Embryonic facial prominence (tissue), 1 donor: ENCODE results near the gene CDH23.

Experiments used
- DNase-seq: peaks from one replicate; pipeline ENCODE4 v3.0.0-alpha.2; 2016; ENCODE audit errors: extremely low spot score

Gene CDH23

GRCh38 chr10:71799112-71799511 is 402.4 kb downstream of the CDH23 start:
- DNase-seq: no peak

GRCh38 chr10:71799608-71800453 is 403.1 kb downstream of the CDH23 start:
- DNase-seq: no peak

- DNase-seq: no peak
These were observed 404.6 kb downstream of the CDH23 start for GRCh38 chr10:71801361-71801760.

GRCh38 chr10:71802235-71802634 is 405.5 kb downstream of the CDH23 start:
- DNase-seq: no peak

GRCh38 chr10:71802715-71803488 is 406.2 kb downstream of the CDH23 start:
- no peak for DNase-seq

- no peak for DNase-seq
These were observed 407.4 kb downstream of the CDH23 start for GRCh38 chr10:71804077-71804476.

- DNase-seq: no peak
These were observed 409.3 kb downstream of the CDH23 start for GRCh38 chr10:71805776-71806703.

- DNase-seq: no peak
These were observed 410.2 kb downstream of the CDH23 start for GRCh38 chr10:71806704-71807556.

- DNase-seq: no peak
These were observed 411.1 kb downstream of the CDH23 start for GRCh38 chr10:71807557-71808510.

- DNase-seq: no peak
These were observed 412.9 kb downstream of the CDH23 start for GRCh38 chr10:71809628-71810027.

GRCh38 chr10:71810048-71810750 is 413.5 kb downstream of the CDH23 start:
- no peak for DNase-seq

GRCh38 chr10:71811351-71811750 is 414.6 kb downstream of the CDH23 start:
- no peak for DNase-seq

- DNase-seq: no peak
These were observed 415.5 kb downstream of the CDH23 start for GRCh38 chr10:71812016-71812912.

GRCh38 chr10:71812913-71813590 is 416.3 kb downstream of the CDH23 start:
- DNase-seq: no peak

GRCh38 chr10:71814922-71815411 is 418.2 kb downstream of the CDH23 start:
- DNase-seq: no peak

- DNase-seq: no peak
These were observed 418.9 kb downstream of the CDH23 start for GRCh38 chr10:71815515-71816130.

- no peak for DNase-seq
These were observed 419.7 kb downstream of the CDH23 start for GRCh38 chr10:71816421-71816851.
